MM.1S (cell line): Measurements from ENCODE around the gene MEG3.

ENCODE experiments used
- DNase-seq: peaks from one replicate; pipeline ENCODE4 v3.0.0-alpha.2; 2015
- H2AFZ ChIP-seq: fragments of 300-600 bp; sonication (generic); 2 replicates; pipeline ENCODE4 v1.6.0; 2016; ENCODE audit warnings: antibody characterized with exemption, low read length
- H3F3A ChIP-seq: fragments of 300-600 bp; sonication (generic); 2 replicates; pipeline ENCODE4 v1.6.1; 2016; ENCODE audit warnings: mild to moderate bottlenecking, antibody characterized with exemption, low read length, moderate library complexity, mixed read lengths; ENCODE audit not compliant: insufficient read depth
- H3K27ac ChIP-seq: fragments of 300-600 bp; sonication (generic); 2 replicates; pipeline ENCODE4 v1.5.1; 2016; ENCODE audit warnings: mild to moderate bottlenecking, low read length
- H3K27me3 ChIP-seq: fragments of 300-600 bp; sonication (generic); replicated peaks from 2 replicates; pipeline ENCODE4 v1.6.0; 2016; ENCODE audit warnings: low read length; ENCODE audit not compliant: insufficient read depth
- H3K36me3 ChIP-seq: fragments of 300-600 bp; sonication (generic); replicated peaks from 2 replicates; pipeline ENCODE4 v1.6.1; 2016; ENCODE audit warnings: mild to moderate bottlenecking, low read length, mixed read lengths; ENCODE audit not compliant: insufficient read depth
- H3K4me1 ChIP-seq: fragments of 300-600 bp; sonication (generic); 2 replicates; pipeline ENCODE4 v1.6.1; 2016; ENCODE audit warnings: low read length, mixed read lengths
- H3K4me2 ChIP-seq: fragments of 300-600 bp; sonication (generic); 2 replicates; pipeline ENCODE4 v1.6.0; 2016; ENCODE audit warnings: low read depth, low read length
- H3K4me3 ChIP-seq: fragments of 300-600 bp; sonication (generic); 2 replicates; pipeline ENCODE4 v1.5.1; 2016; ENCODE audit warnings: low read length, mixed read lengths
- H3K79me2 ChIP-seq: fragments of 300-600 bp; sonication (generic); 2 replicates; pipeline ENCODE4 v1.6.1; 2016; ENCODE audit warnings: mixed run types, low read length, mixed read lengths
- H3K9ac ChIP-seq: fragments of 300-600 bp; sonication (generic); 2 replicates; pipeline ENCODE4 v1.6.1; 2016; ENCODE audit warnings: low read length, mixed read lengths
- H3K9me2 ChIP-seq: fragments of 300-600 bp; sonication (generic); replicated peaks from 2 replicates; pipeline ENCODE4 v1.6.1; 2016; ENCODE audit warnings: mild to moderate bottlenecking, low read length, mixed read lengths; ENCODE audit not compliant: insufficient read depth
- H3K9me3 ChIP-seq: fragments of 300-600 bp; sonication (generic); replicated peaks from 2 replicates; pipeline ENCODE4 v1.6.1; 2016; ENCODE audit warnings: mild to moderate bottlenecking, low read length, mixed read lengths; ENCODE audit not compliant: insufficient read depth
- H4K20me1 ChIP-seq: fragments of 300-600 bp; sonication (generic); 2 replicates; pipeline ENCODE4 v1.6.1; 2016; ENCODE audit warnings: mild to moderate bottlenecking, low read length, moderate library complexity, mixed read lengths; ENCODE audit not compliant: insufficient read depth
- CTCF ChIP-seq: fragments of 300-600 bp; sonication (generic); IDR thresholded peaks from 2 replicates; pipeline ENCODE4 v1.5.1; 2016; ENCODE audit warnings: antibody characterized with exemption, low read length, mixed read lengths
- EZH2 ChIP-seq: fragments of 300-600 bp; sonication (generic); optimal IDR thresholded peaks from 2 replicates; pipeline ENCODE3; 2017; ENCODE audit warnings: low read depth, mild to moderate bottlenecking, antibody characterized with exemption, low read length, mixed read lengths
- EZH2phosphoT487 ChIP-seq: fragments of 300-600 bp; sonication (generic); IDR thresholded peaks from 2 replicates; pipeline ENCODE4 v1.6.1; 2018; ENCODE audit warnings: antibody characterized with exemption, low read length

The MEG3 gene

GRCh38 chr14:100902295-100903133 lies 76.6 kb downstream of the MEG3 start:
- DNase-seq, result no peak
- Histone ChIP-seq H4K20me1 (no peaks in the 10 kb centered on the region), H3K9me3 (no peaks in the 10 kb centered on the region), H2AFZ (no peak overlapping the region), H3K27me3 (peaks cover 33% of the 10 kb centered on the region), H3K9ac (no peak overlapping the region), H3F3A (no peaks in the 10 kb centered on the region), H3K4me3 (no peak overlapping the region), H3K79me2 (no peaks in the 10 kb centered on the region), H3K4me2 (no peak overlapping the region), H3K4me1 (no peaks in the 10 kb centered on the region), H3K27ac (no peak overlapping the region), H3K36me3 (no peaks in the 10 kb centered on the region), H3K9me2 (no peaks in the 10 kb centered on the region)
- TF ChIP-seq EZH2, result no peak
- no peak for TF ChIP-seq EZH2phosphoT487
- no peak for TF ChIP-seq CTCF

- H3K4me2 ChIP-seq, result no peak overlapping the region
Observed at GRCh38 chr14:100903134-100903468, 77.2 kb downstream of the MEG3 start.

GRCh38 chr14:100903672-100904185 lies 77.8 kb downstream of the MEG3 start, which contains the start of gene RTL1:
Gene RTL1 (minus strand): TSS chr14:100903722. CDS start chr14:100884788, 18,934 bp downstream.
- no peaks in the 10 kb centered on the region for H3K9me2 ChIP-seq
- no peak within 1 kb of the TSS for H2AFZ ChIP-seq
- no peaks in the 10 kb centered on the region for H3K4me1 ChIP-seq
- H3K9me3 ChIP-seq, result no peaks in the 10 kb centered on the region
- H3K79me2 ChIP-seq, result no peaks in the 10 kb centered on the region
- no peak within 1 kb of the TSS for H3K4me2 ChIP-seq
- H3K36me3 ChIP-seq, result no peaks in the 10 kb centered on the region
- H4K20me1 ChIP-seq, result no peaks in the 10 kb centered on the region
- peaks cover 33% of the 10 kb centered on the region for H3K27me3 ChIP-seq
- TF ChIP-seq CTCF, result no peak
- no peak for TF ChIP-seq EZH2
- no peak for TF ChIP-seq EZH2phosphoT487
- DNase-seq, result no peak
- H3K4me3 ChIP-seq, result no peak within 1 kb of the TSS
- no peaks in the 10 kb centered on the region for H3F3A ChIP-seq
- no peak within 1 kb of the TSS for H3K27ac ChIP-seq
- no peak within 1 kb of the TSS for H3K9ac ChIP-seq

More at GRCh38 chr14:100903134-100903468, 77.2 kb downstream of the MEG3 start:
- H3K4me3 ChIP-seq, result no peak overlapping the region
- no peaks in the 10 kb centered on the region for H3K9me3 ChIP-seq
- H4K20me1 ChIP-seq, result no peaks in the 10 kb centered on the region
- H3F3A ChIP-seq, result no peaks in the 10 kb centered on the region
- no peaks in the 10 kb centered on the region for H3K36me3 ChIP-seq
- peaks cover 33% of the 10 kb centered on the region for H3K27me3 ChIP-seq
- H3K9ac ChIP-seq, result no peak overlapping the region
- H3K27ac ChIP-seq, result no peak overlapping the region
- TF ChIP-seq CTCF (no peak), EZH2 (no peak), EZH2phosphoT487 (no peak)
- H3K4me1 ChIP-seq, result no peaks in the 10 kb centered on the region
- H2AFZ ChIP-seq, result no peak overlapping the region
- no peak for DNase-seq
- H3K9me2 ChIP-seq, result no peaks in the 10 kb centered on the region
- no peaks in the 10 kb centered on the region for H3K79me2 ChIP-seq
